HCT116 (cell line): Measurements from ENCODE around the gene TTC23L.

Source experiments
- POLR2A ChIP-seq: IDR thresholded peaks from 2 replicates; pipeline ENCODE4 v1.7.0; 2011; ENCODE audit warnings: borderline replicate concordance; ENCODE audit not compliant: insufficient read depth, insufficient read length; ENCODE audit errors: extremely low read depth
- RAD21 ChIP-seq: IDR thresholded peaks from 2 replicates; pipeline ENCODE4 v1.6.1; 2012; ENCODE audit warnings: low read depth, mild to moderate bottlenecking
- REST ChIP-seq: IDR thresholded peaks from 2 replicates; pipeline ENCODE4 v1.6.1; 2012; ENCODE audit warnings: low read depth
- SRF ChIP-seq: IDR thresholded peaks from 2 replicates; pipeline ENCODE4 v1.6.1; 2012; ENCODE audit warnings: low read depth
- ZNF274 ChIP-seq: fragments of 200-500 bp; sonication (Bioruptor generic); IDR thresholded peaks from 2 replicates; pipeline ENCODE4 v1.6.1; 2014; ENCODE audit warnings: mild to moderate bottlenecking, low read depth, low read length, inconsistent platforms
- TF ChIP-seq, protein P1 (sequence below), 3 experiments: fragments of 200-600 bp in 1 of 3; sonication (generic) in 1 of 3; IDR thresholded peaks in 2 of 3; conservative IDR thresholded peaks in 1 of 3; 2 replicates each; pipeline ENCODE4 v1.5.1; 2012 to 2017; ENCODE audit warnings: low read depth in 2 of 3, low read length in 2 of 3, antibody characterized with exemption in 1 of 3, borderline replicate concordance in 1 of 3, control low read depth in 1 of 3, mild to moderate bottlenecking in 1 of 3, mixed read lengths in 1 of 3, mixed run types in 1 of 3, moderate library complexity in 1 of 3; ENCODE audit not compliant: insufficient read depth in 1 of 3
- TF ChIP-seq, protein P2 (sequence below): IDR thresholded peaks from 2 replicates; pipeline ENCODE4 v1.6.1; 2012

DNA sequence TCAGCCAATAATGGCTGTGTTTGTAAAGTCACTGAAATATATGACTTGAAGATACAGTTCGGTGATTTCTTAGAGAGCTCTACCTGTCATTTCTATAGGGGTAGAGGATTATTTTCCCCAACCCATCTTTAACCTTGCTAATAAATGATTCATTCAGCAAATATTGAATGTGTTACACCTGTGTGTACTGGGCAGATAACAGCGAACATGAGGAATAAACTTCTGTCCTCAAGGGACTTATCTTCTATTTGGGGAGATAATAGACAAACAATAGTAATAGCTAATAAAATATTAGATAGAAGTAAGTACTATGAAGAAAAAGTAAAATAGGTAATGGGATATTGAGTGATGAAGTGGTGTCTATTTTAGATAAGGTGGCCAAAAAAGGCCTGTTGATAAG lies 9.3 kb downstream of the TTC23L start:
- TF ChIP-seq, protein P1, sequence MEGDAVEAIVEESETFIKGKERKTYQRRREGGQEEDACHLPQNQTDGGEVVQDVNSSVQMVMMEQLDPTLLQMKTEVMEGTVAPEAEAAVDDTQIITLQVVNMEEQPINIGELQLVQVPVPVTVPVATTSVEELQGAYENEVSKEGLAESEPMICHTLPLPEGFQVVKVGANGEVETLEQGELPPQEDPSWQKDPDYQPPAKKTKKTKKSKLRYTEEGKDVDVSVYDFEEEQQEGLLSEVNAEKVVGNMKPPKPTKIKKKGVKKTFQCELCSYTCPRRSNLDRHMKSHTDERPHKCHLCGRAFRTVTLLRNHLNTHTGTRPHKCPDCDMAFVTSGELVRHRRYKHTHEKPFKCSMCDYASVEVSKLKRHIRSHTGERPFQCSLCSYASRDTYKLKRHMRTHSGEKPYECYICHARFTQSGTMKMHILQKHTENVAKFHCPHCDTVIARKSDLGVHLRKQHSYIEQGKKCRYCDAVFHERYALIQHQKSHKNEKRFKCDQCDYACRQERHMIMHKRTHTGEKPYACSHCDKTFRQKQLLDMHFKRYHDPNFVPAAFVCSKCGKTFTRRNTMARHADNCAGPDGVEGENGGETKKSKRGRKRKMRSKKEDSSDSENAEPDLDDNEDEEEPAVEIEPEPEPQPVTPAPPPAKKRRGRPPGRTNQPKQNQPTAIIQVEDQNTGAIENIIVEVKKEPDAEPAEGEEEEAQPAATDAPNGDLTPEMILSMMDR (IDR thresholded peaks at IDR 0.05 in 2 of 3, conservative IDR thresholded peaks at IDR 0.05 in 1 of 3; ENCODE audit: borderline replicate concordance in 1 of 3, insufficient read depth in 1 of 3, low read depth in 2 of 3, low read length in 2 of 3) = no peak
- TF ChIP-seq POLR2A (no peak), ZNF274 (no peak), SRF (no peak), RAD21 (no peak), REST (no peak)
- TF ChIP-seq, protein P2, sequence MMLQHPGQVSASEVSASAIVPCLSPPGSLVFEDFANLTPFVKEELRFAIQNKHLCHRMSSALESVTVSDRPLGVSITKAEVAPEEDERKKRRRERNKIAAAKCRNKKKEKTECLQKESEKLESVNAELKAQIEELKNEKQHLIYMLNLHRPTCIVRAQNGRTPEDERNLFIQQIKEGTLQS = no peak
